ENCODE measurements around the gene SIGLEC5. TPM values are rescaled to one million over a fixed set of nuclear protein-coding genes. Genes with fewer than 3 reads are reported as not detected.
A peak's percentile ranks its signal among the peaks of the same experiment; 100 is the strongest.

SIGLEC5 gene
- total RNA-seq, 4 donors from 2014 or later = 1.1 TPM; not detected in 3

DNA sequence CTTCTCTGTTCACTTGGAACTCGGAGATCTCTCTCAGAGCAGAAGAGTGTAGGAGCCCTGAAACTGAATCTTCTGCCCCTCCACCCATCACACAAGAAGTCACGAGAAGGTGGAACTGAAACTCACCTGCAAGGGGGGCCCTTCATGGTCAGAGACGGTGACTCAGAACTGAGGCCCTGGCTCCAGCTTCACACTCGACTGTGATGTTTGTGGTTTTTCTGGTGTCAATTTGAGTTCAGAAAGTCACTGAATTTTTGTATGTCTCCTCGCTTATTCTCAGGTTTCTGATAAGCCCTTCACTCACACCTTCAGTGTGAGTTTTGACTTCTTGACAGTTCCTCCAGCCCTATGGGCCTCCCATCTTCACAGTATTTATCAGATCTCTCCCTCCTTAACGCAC lies 23.1 kb downstream of the SIGLEC5 start:
- TF ChIP-seq, protein P1, sequence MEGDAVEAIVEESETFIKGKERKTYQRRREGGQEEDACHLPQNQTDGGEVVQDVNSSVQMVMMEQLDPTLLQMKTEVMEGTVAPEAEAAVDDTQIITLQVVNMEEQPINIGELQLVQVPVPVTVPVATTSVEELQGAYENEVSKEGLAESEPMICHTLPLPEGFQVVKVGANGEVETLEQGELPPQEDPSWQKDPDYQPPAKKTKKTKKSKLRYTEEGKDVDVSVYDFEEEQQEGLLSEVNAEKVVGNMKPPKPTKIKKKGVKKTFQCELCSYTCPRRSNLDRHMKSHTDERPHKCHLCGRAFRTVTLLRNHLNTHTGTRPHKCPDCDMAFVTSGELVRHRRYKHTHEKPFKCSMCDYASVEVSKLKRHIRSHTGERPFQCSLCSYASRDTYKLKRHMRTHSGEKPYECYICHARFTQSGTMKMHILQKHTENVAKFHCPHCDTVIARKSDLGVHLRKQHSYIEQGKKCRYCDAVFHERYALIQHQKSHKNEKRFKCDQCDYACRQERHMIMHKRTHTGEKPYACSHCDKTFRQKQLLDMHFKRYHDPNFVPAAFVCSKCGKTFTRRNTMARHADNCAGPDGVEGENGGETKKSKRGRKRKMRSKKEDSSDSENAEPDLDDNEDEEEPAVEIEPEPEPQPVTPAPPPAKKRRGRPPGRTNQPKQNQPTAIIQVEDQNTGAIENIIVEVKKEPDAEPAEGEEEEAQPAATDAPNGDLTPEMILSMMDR (IDR thresholded peaks at IDR 0.05) = no peak
- TF ChIP-seq POLR2AphosphoS5 (IDR thresholded peaks at IDR 0.05) = peak in 1 of 3 donors; percentile 9
- no peak for TF ChIP-seq EP300 (IDR thresholded peaks at IDR 0.05; ENCODE audit: low read depth)
- TF ChIP-seq POLR2A (IDR thresholded peaks at IDR 0.05) = no peak
- peak overlapping the region in 1 of 4 donors; percentile 54 for H3K27ac ChIP-seq
- no peak overlapping the region for H3K4me3 ChIP-seq
- no peaks in the 10 kb centered on the region for H3K27me3 ChIP-seq
- peak; percentile 66 for DNase-seq
- 20 to 48% methylated on average over 1 to 6 of the region's 6 CpGs for WGBS, 2 donors (ENCODE audit: low coverage in 1 of 2)
- H3K9me3 ChIP-seq = no peaks in the 10 kb centered on the region
- intact Hi-C loops (cut with DNase I; ENCODE audit: low total_unique reads) (no loop called here), in situ Hi-C loops (cut with MboI; ENCODE audit: low pct_ligation_motif_present in 1 of 4, low pct_unique_long_range_greater_than_20kb in 1 of 4, low sequenced_read_pairs in 3 of 4) (no loop called here)
- no peaks in the 10 kb centered on the region for H3K4me1 ChIP-seq
- H3K36me3 ChIP-seq = no peaks in the 10 kb centered on the region

DNA sequence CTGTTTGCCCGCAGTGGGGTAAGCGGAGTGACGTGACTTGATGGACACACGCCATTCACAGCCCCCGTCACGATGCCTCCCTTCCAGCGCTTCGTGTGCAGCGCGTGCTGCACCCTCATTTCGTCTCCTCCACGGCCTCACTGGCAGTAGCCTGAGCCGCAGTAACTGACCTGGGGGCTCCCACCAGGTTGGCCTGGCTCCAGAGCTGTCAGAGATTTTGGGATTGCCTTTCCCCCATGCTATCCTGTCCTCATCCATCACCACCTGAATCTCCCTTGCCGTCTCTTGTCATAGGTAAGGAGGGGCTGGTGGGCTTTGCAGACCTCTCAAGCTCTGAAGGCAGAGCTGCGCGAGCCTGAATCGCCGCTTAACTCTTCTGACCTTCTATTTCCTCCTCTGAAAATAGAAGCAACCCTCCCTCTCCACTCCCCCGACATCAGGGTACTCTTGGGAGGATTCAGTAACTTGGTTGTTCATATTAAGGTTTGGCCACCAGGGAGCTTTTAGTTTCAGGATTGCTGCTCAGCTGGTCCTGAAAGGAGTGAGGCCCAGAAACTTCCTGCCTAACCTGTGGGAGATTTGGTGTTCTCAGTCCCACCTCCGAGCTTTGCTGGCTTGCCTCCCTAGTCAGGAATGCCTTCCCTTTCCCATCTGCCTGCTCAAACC lies 27.9 kb downstream of the SIGLEC5 start:
- Histone ChIP-seq H3K9me3 (no peaks in the 10 kb centered on the region), H3K36me3 (no peaks in the 10 kb centered on the region), H3K4me1 (no peaks in the 10 kb centered on the region), H3K4me3 (no peak overlapping the region), H3K27me3 (peaks cover 13% of the 10 kb centered on the region), H3K27ac (peak overlapping the region in 2 of 4 donors; percentile 1 to 34)
- TF ChIP-seq POLR2A (IDR thresholded peaks at IDR 0.05) (no peak), POLR2AphosphoS5 (IDR thresholded peaks at IDR 0.05) (no peak)
- intact Hi-C loops (cut with DNase I; ENCODE audit: low total_unique reads) (no loop called here), in situ Hi-C loops (cut with MboI; ENCODE audit: low pct_ligation_motif_present in 1 of 4, low pct_unique_long_range_greater_than_20kb in 1 of 4, low sequenced_read_pairs in 3 of 4) (no loop called here)
- DNase-seq = peak; percentile 14
- 80 to 91% methylated on average over 13 to 20 of the region's 20 CpGs for WGBS, 2 donors (ENCODE audit: low coverage in 1 of 2)

DNA sequence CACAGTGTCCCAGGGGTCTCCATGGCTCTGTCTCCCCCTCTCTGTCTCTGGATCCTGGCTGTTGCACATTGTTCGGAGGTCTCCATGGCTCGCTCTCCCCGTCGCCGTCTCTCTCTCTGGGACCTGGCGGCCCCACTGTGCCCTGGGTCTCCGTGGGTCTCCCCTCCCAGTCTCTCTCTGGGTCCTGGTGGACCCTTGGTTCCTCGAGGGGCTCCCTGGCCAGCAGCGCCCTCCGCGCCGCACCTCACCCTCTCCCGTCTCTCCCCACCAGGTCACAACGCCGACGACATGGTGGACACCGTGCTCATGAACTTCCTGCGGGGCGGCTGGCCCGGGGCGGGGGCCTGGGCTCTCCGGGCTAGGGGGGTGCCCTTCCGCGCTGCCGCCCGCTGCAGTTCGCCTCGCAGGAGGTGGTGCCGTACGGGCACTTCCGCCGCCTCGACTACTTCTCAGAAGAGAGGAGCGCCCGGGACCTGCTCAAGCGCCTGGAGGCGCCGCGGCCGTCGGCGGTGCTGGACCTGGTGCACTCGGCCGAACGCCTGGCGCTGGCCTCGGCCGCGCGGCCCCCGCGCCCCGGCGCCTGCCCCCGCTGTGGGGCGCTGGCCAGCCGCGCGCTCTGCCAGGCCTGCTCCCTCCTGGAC lies 29.1 kb downstream of the SIGLEC5 start:
- 48 to 71% methylated on average over 8 to 59 of the region's 59 CpGs for WGBS, 2 donors (ENCODE audit: low coverage in 1 of 2)

DNA sequence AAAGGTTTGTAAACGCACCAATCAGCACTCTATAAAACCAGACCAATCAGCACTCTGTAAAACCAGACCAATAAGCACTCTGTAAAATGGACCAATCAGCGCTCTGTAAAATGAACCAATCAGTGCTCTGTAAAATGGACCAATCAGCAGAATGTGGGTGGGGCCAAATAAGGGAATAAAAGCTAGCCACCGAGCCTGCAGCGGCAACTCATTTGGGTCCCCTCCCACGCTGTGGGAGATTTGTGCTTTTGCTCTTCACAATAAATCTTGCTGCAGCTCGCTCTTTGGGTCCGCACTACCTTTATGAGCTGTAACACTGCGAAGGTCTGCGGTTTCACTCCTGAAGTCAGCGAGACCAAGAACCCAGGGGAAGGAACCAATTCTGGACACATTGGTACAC lies 31.1 kb downstream of the SIGLEC5 start:
- WGBS, 2 donors (ENCODE audit: low coverage in 1 of 2) = 84 to 100% methylated on average over 3 to 10 of the region's 10 CpGs

More for the DNA sequence above, 29.1 kb downstream of the SIGLEC5 start:
- H3K4me1 ChIP-seq = no peaks in the 10 kb centered on the region
- H3K4me3 ChIP-seq = no peak overlapping the region
- peak overlapping the region in 1 of 4 donors; percentile 43 for H3K27ac ChIP-seq
- intact Hi-C loops (cut with DNase I; ENCODE audit: low total_unique reads) = no loop called here
- DNase-seq = peak; percentile 35
- TF ChIP-seq POLR2A (IDR thresholded peaks at IDR 0.05) = no peak
- TF ChIP-seq EP300 (IDR thresholded peaks at IDR 0.05; ENCODE audit: low read depth) = no peak
- TF ChIP-seq POLR2AphosphoS5 (IDR thresholded peaks at IDR 0.05) = no peak
- TF ChIP-seq, protein P1 (IDR thresholded peaks at IDR 0.05) = no peak
- H3K9me3 ChIP-seq = no peaks in the 10 kb centered on the region
- in situ Hi-C loops (cut with MboI; ENCODE audit: low pct_ligation_motif_present in 1 of 4, low pct_unique_long_range_greater_than_20kb in 1 of 4, low sequenced_read_pairs in 3 of 4) = no loop called here
- H3K36me3 ChIP-seq = no peaks in the 10 kb centered on the region
- H3K27me3 ChIP-seq = peaks cover 13% of the 10 kb centered on the region

More for the DNA sequence above, 31.1 kb downstream of the SIGLEC5 start:
- intact Hi-C loops (cut with DNase I; ENCODE audit: low total_unique reads) (loop anchor here (10.0 kb wide), 1 partner anchor 494 kb away; the partner anchor contains the start of gene CTU1), in situ Hi-C loops (cut with MboI; ENCODE audit: low pct_ligation_motif_present in 1 of 4, low pct_unique_long_range_greater_than_20kb in 1 of 4, low sequenced_read_pairs in 3 of 4) (no loop called here)
- H3K9me3 ChIP-seq = no peaks in the 10 kb centered on the region
- H3K4me1 ChIP-seq = peaks cover 0 to 9% (median 4%) of the 10 kb centered on the region in 4 donors
- DNase-seq = peak; percentile 37
- no peak overlapping the region for H3K4me3 ChIP-seq
- H3K27ac ChIP-seq = no peak overlapping the region
- H3K36me3 ChIP-seq = no peaks in the 10 kb centered on the region
- TF ChIP-seq, protein P1 (IDR thresholded peaks at IDR 0.05) = no peak
- TF ChIP-seq POLR2A (IDR thresholded peaks at IDR 0.05) (no peak), POLR2AphosphoS5 (IDR thresholded peaks at IDR 0.05) (peak in 1 of 3 donors; percentile 37), EP300 (IDR thresholded peaks at IDR 0.05; ENCODE audit: low read depth) (no peak)
- H3K27me3 ChIP-seq = peaks cover 13% of the 10 kb centered on the region
